ENCODE data around the gene PALD1. TPM values are rescaled to one million over a fixed set of nuclear protein-coding genes. Genes with fewer than 3 reads are reported as not detected.

Gene PALD1
- total and polyA plus RNA-seq, 2 of the 4 experiments (the other 2 are of a cell fraction), result 0.12 to 0.18 TPM

- no peak overlapping the region for H3K9ac ChIP-seq (ENCODE audit: low read depth, low read length)
- H3K9me3 ChIP-seq (ENCODE audit: control insufficient read depth, insufficient read depth, low read length), result no peaks in the 10 kb centered on the region
- intact Hi-C loops (cut with micrococcal nuclease), result no loop called here
- ChIA-PET POLR2A (ENCODE audit: unreplicated experiment) (no interaction called here), CTCF (no interaction called here)
- H3K4me3 ChIP-seq (ENCODE audit: insufficient read depth, low read depth, low read length), result no peak overlapping the region
- no peak overlapping the region for H3K14ac ChIP-seq (replicated peaks; ENCODE audit: low read depth, low read length)
- no peaks in the 10 kb centered on the region for H3K9me1 ChIP-seq (ENCODE audit: insufficient read depth, low read length)
- no peaks in the 10 kb centered on the region for H3K79me1 ChIP-seq (ENCODE audit: low read depth in 1 of 2, low read length in 2 of 2)
- H2BK20ac ChIP-seq (ENCODE audit: low read depth, low read length), result no peak overlapping the region
- in situ Hi-C loops (cut with MboI; ENCODE audit: low sequenced_read_pairs), result no loop called here
- no peak overlapping the region for H3K23ac ChIP-seq (ENCODE audit: low read depth, low read length)
- no peak overlapping the region for H2BK15ac ChIP-seq (ENCODE audit: low read depth, low read length)
- H3K4me1 ChIP-seq (ENCODE audit: control insufficient read depth, insufficient read depth, low read length), result no peaks in the 10 kb centered on the region
- H4K8ac ChIP-seq (ENCODE audit: low read depth in 2 of 2, low read length in 2 of 2), result no peak overlapping the region
- no peaks in the 10 kb centered on the region for H4K20me1 ChIP-seq (ENCODE audit: insufficient read depth, low read length)
- no peak for DNase-seq
- no peak overlapping the region for H2BK5ac ChIP-seq (ENCODE audit: low read depth, low read length, poor library complexity, severe bottlenecking)
- dilution Hi-C loops (cut with HindIII; ENCODE audit: low sequenced_read_pairs, unreplicated experiment), result no loop called here
- no peak overlapping the region for H3K4me2 ChIP-seq (ENCODE audit: low read depth, low read length)
- ATAC-seq (ENCODE audit: low read depth), result no peak
- H2BK120ac ChIP-seq (ENCODE audit: low read depth, low read length), result no peak overlapping the region
- no peak overlapping the region for H3K27ac ChIP-seq (ENCODE audit: insufficient read depth, low read length)
- BruUV-seq (replicated peaks), result no TSS peak
- no peak overlapping the region for H3K18ac ChIP-seq (ENCODE audit: low read depth, low read length)
- peaks cover 23% of the 10 kb centered on the region for H3K27me3 ChIP-seq (ENCODE audit: control insufficient read depth, insufficient read depth, low read length)
- H3K36me3 ChIP-seq (ENCODE audit: control insufficient read depth, insufficient read depth, low read length), result no peaks in the 10 kb centered on the region
- H2AK5ac ChIP-seq (ENCODE audit: low read depth, low read length), result no peak overlapping the region
- H2AFZ ChIP-seq (replicated peaks; ENCODE audit: low read length, poor library complexity), result peak overlapping the region; percentile 58
- no peak overlapping the region for H3K56ac ChIP-seq (ENCODE audit: extremely low read depth, insufficient read depth, low read length)
- H4K5ac ChIP-seq (ENCODE audit: low read depth, low read length), result no peak overlapping the region
- no peak for TF ChIP-seq MAZ (IDR thresholded peaks at IDR 0.05; ENCODE audit: borderline replicate concordance, low read depth, low read length)
- no peak for TF ChIP-seq ELK1 (IDR thresholded peaks at IDR 0.05; ENCODE audit: borderline replicate concordance, low read depth, low read length)
- no peak for TF ChIP-seq MXI1 (IDR thresholded peaks at IDR 0.05; ENCODE audit: borderline replicate concordance, low read depth, low read length)
- TF ChIP-seq BHLHE40 (IDR thresholded peaks at IDR 0.05; ENCODE audit: low read depth, low read length), result no peak
- TF ChIP-seq SMC3 (IDR thresholded peaks at IDR 0.05; ENCODE audit: low read depth, low read length), result no peak
- no peak for TF ChIP-seq MAFK (IDR thresholded peaks at IDR 0.05; ENCODE audit: low read depth, low read length)
- TF ChIP-seq USF2 (IDR thresholded peaks at IDR 0.05; ENCODE audit: low read depth, low read length), result no peak
- no peak for TF ChIP-seq RFX5 (IDR thresholded peaks at IDR 0.05; ENCODE audit: low read depth, low read length)
- TF ChIP-seq RCOR1 (IDR thresholded peaks at IDR 0.05; ENCODE audit: insufficient replicate concordance, low read length), result no peak
- H4K91ac ChIP-seq (ENCODE audit: insufficient read depth, low read depth, low read length), result no peak overlapping the region
- no peak overlapping the region for H2AK9ac ChIP-seq (replicated peaks; ENCODE audit: low read depth, low read length, poor library complexity)
- H3K4ac ChIP-seq (ENCODE audit: low read depth, low read length), result no peak overlapping the region
- WGBS, 2 experiments (ENCODE audit: extremely low coverage in 2 of 2, insufficient read length in 1 of 2), result no CpG with 5 or more reads among the region's 3 CpGs
Measured at GRCh38 chr10:70487824-70488223, 9.3 kb downstream of the PALD1 start.

Data from IMR-90 (cell line).